Activated CD4-positive, alpha-beta T cell treated with anti-CD3 and anti-CD28 coated beads for 1 hour (primary cell): Measurements from ENCODE around the gene FUT2.
A peak's percentile ranks its signal among the peaks of the same experiment; 100 is the strongest.
"Not testable (repeated sequence)": the region's sequence is repeated elsewhere in the genome, so short reads cannot be mapped to it uniquely, and the experiment has no call there.

Experiments used
- DNase-seq: peaks from one replicate; pipeline ENCODE4 v3.0.0-alpha.2; 2020

Gene FUT2

GRCh38 chr19:48671446-48671995 lies 24.2 kb upstream of the FUT2 start:
- no peak for DNase-seq

- DNase-seq, result no peak
These were observed 22.8 kb upstream of the FUT2 start, which contains the start of gene NTN5 for GRCh38 chr19:48672994-48673393. Gene NTN5 (minus strand): TSS chr19:48673017. CDS start chr19:48670986, 2,031 bp downstream.

- DNase-seq, result no peak
These were observed 22.2 kb upstream of the FUT2 start for GRCh38 chr19:48673436-48674100.

GRCh38 chr19:48674216-48674809 lies 21.5 kb upstream of the FUT2 start:
- no peak for DNase-seq

GRCh38 chr19:48674921-48675824 lies 20.6 kb upstream of the FUT2 start:
- DNase-seq, result peak; percentile 57

- no peak for DNase-seq
These were observed 19.3 kb upstream of the FUT2 start for GRCh38 chr19:48676487-48676886.

GRCh38 chr19:48676887-48677286 lies 18.9 kb upstream of the FUT2 start:
- DNase-seq, result no peak

- no peak for DNase-seq
These were observed 17.6 kb upstream of the FUT2 start for GRCh38 chr19:48678201-48678600.

GRCh38 chr19:48680006-48680405 lies 15.8 kb upstream of the FUT2 start:
- not testable (repeated sequence) for DNase-seq

- no peak for DNase-seq
These were observed 15.2 kb upstream of the FUT2 start for GRCh38 chr19:48680436-48681126.

- DNase-seq, result no peak
These were observed 14.7 kb upstream of the FUT2 start for GRCh38 chr19:48681127-48681470.

- DNase-seq, result no peak
These were observed 12.4 kb upstream of the FUT2 start for GRCh38 chr19:48683349-48683748.

GRCh38 chr19:48685583-48685982 lies 10.2 kb upstream of the FUT2 start:
- DNase-seq, result no peak

GRCh38 chr19:48686088-48686487 lies 9.7 kb upstream of the FUT2 start:
- no peak for DNase-seq

GRCh38 chr19:48686637-48687036 lies 9.1 kb upstream of the FUT2 start:
- not testable (repeated sequence) for DNase-seq

- no peak for DNase-seq
These were observed 8.0 kb upstream of the FUT2 start for GRCh38 chr19:48687776-48688175.

- no peak for DNase-seq
These were observed 6.3 kb upstream of the FUT2 start for GRCh38 chr19:48689449-48689848.

- not testable (repeated sequence) for DNase-seq
These were observed 2.1 kb upstream of the FUT2 start for GRCh38 chr19:48693629-48694028.

GRCh38 chr19:48696353-48697010 lies 711 bp downstream of the FUT2 start:
- DNase-seq, result no peak

- DNase-seq, result no peak
These were observed 2.3 kb downstream of the FUT2 start for GRCh38 chr19:48698046-48698445.

- no peak for DNase-seq
These were observed 6.9 kb downstream of the FUT2 start for GRCh38 chr19:48702701-48703100.

- DNase-seq, result no peak
These were observed 7.5 kb downstream of the FUT2 start for GRCh38 chr19:48703316-48703715.
